NB4 (cell line): ENCODE results near the gene GNG2.

Experiments
- MYC ChIP-seq: IDR thresholded peaks from 2 replicates; pipeline ENCODE4 v1.6.1; 2011; ENCODE audit warnings: low read depth, low read length
- POLR2A ChIP-seq: IDR thresholded peaks from 2 replicates; pipeline ENCODE4 v1.6.1; 2011; ENCODE audit warnings: mild to moderate bottlenecking; ENCODE audit not compliant: insufficient read length; ENCODE audit errors: extremely low read depth
- TF ChIP-seq, protein P1 (sequence below): IDR thresholded peaks from one replicate; pipeline ENCODE4 v1.5.1; 2012; ENCODE audit warnings: low read depth, low read length
- TF ChIP-seq, protein P2 (sequence below): IDR thresholded peaks from 2 replicates; pipeline ENCODE4 v1.6.1; 2011; ENCODE audit warnings: low read depth, low read length

DNA sequence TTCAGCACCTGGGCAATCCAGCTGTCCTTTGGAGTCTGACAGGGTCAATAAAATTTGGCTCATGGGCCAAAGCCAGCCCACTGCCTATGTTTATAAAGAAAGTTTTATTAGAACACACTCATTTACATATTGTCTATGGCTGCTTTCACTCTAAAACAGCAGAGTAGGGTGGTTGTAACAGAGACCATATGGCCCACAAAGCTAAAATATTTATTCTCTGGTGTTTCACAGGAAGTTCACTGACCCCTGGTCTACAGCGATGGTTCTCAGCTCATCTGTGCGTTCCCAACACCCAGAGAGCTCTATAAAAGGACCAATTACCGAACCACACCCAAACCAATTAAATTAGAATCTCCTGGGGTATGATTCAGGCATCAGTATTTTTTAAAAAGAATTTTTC, 91.2 kb downstream of the GNG2 start:
- TF ChIP-seq, protein P1, sequence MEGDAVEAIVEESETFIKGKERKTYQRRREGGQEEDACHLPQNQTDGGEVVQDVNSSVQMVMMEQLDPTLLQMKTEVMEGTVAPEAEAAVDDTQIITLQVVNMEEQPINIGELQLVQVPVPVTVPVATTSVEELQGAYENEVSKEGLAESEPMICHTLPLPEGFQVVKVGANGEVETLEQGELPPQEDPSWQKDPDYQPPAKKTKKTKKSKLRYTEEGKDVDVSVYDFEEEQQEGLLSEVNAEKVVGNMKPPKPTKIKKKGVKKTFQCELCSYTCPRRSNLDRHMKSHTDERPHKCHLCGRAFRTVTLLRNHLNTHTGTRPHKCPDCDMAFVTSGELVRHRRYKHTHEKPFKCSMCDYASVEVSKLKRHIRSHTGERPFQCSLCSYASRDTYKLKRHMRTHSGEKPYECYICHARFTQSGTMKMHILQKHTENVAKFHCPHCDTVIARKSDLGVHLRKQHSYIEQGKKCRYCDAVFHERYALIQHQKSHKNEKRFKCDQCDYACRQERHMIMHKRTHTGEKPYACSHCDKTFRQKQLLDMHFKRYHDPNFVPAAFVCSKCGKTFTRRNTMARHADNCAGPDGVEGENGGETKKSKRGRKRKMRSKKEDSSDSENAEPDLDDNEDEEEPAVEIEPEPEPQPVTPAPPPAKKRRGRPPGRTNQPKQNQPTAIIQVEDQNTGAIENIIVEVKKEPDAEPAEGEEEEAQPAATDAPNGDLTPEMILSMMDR, result no peak
- TF ChIP-seq POLR2A (no peak), MYC (no peak)
- TF ChIP-seq, protein P2, sequence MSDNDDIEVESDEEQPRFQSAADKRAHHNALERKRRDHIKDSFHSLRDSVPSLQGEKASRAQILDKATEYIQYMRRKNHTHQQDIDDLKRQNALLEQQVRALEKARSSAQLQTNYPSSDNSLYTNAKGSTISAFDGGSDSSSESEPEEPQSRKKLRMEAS, result no peak
